Uterus (tissue), 4 donors: ENCODE measurements around the gene NUTM1. TPM values are rescaled to one million over a fixed set of nuclear protein-coding genes. Genes with fewer than 3 reads are reported as not detected.

ENCODE experiments used
- DNase-seq, 2 donors: peaks; one replicate each; pipeline ENCODE4 v3.0.0-alpha.2; 2019 to 2020
- H3K27ac ChIP-seq, 2 donors: fragments of 200-600 bp; sonication (generic); 1 replicate in 1 of 2; 2 replicates in 1 of 2; pipeline ENCODE4 v1.5.1; 2016 to 2018
- H3K27me3 ChIP-seq, 2 donors: fragments of 200-600 bp; sonication (generic); one replicate each; pipeline ENCODE4 v1.5.1; 2018 to 2019; ENCODE audit warnings: control low read depth in 1 of 2
- H3K36me3 ChIP-seq, 2 donors: fragments of 200-600 bp; sonication (generic); one replicate each; pipeline ENCODE4 v1.5.1; 2019; ENCODE audit warnings: control low read depth in 1 of 2
- H3K4me1 ChIP-seq, 2 donors: fragments of 200-600 bp; sonication (generic); one replicate each; pipeline ENCODE4 v1.5.1; 2018 to 2019; ENCODE audit warnings: control low read depth in 1 of 2
- H3K4me3 ChIP-seq, 2 donors: fragments of 200-600 bp; sonication (generic); 1 replicate in 1 of 2; 2 replicates in 1 of 2; pipeline ENCODE4 v1.5.1; 2018 to 2019; ENCODE audit warnings: mild to moderate bottlenecking in 1 of 2
- H3K9me3 ChIP-seq, 2 donors: fragments of 200-600 bp; sonication (generic); one replicate each; pipeline ENCODE4 v1.5.1; 2019; ENCODE audit warnings: control low read depth in 1 of 2
- CTCF ChIP-seq, 4 experiments: fragments of 200-600 bp in 2 of 4; fragments of 450-650 bp in 2 of 4; sonication (generic) in 2 of 4; IDR thresholded peaks; one replicate each; pipeline ENCODE4 v1.5.1; 2016 to 2019; ENCODE audit warnings: antibody characterized with exemption in 4 of 4, mild to moderate bottlenecking in 2 of 4, moderate library complexity in 1 of 4
- POLR2A ChIP-seq, 2 donors: fragments of 450-650 bp; IDR thresholded peaks; one replicate each; pipeline ENCODE4 v1.6.1; 2016; ENCODE audit warnings: antibody characterized with exemption in 2 of 2, mild to moderate bottlenecking in 1 of 2, moderate library complexity in 1 of 2
- intact Hi-C: fragments of 100-400 bp; cut with DNase I; formaldehyde crosslinking; loops from one replicate; pipeline ENCODE4 v1.15.1; 2023; ENCODE audit warnings: low total_unique reads
- total RNA-seq, 4 donors: library from RNA; depleted of rRNA in 3 of 4; stranded (reverse); fragments of >200 nt in 3 of 4; gene quantifications; one replicate each; pipeline versions ENCODE4 v1.1.0 to v1.2.4, GENCODE V29; 2014 to 2023
- donor health status: DM: yes; HTN: yes; CAD: no.

The NUTM1 gene
- total RNA-seq, 4 donors from 2014 or later, result not detected

- H3K4me1 ChIP-seq, result no peaks in the 10 kb centered on the region
- DNase-seq, result no peak
- H3K27ac ChIP-seq, result no peak overlapping the region
- no peaks in the 10 kb centered on the region for H3K9me3 ChIP-seq
- TF ChIP-seq POLR2A (IDR thresholded peaks at IDR 0.05) (no peak), CTCF (IDR thresholded peaks at IDR 0.05) (no peak)
- no peaks in the 10 kb centered on the region for H3K27me3 ChIP-seq
- intact Hi-C loops, result no loop called here
- H3K4me3 ChIP-seq, result no peak overlapping the region
- H3K36me3 ChIP-seq, result no peaks in the 10 kb centered on the region
Observed at GRCh38 chr15:34353627-34354026, 10.5 kb downstream of the NUTM1 start.

- TF ChIP-seq CTCF (IDR thresholded peaks at IDR 0.05) (no peak), POLR2A (IDR thresholded peaks at IDR 0.05) (no peak)
- no peaks in the 10 kb centered on the region for H3K9me3 ChIP-seq
- H3K4me3 ChIP-seq, result no peak overlapping the region
- intact Hi-C loops, result no loop called here
- DNase-seq, result no peak
- no peaks in the 10 kb centered on the region for H3K4me1 ChIP-seq
- H3K36me3 ChIP-seq, result no peaks in the 10 kb centered on the region
- H3K27ac ChIP-seq, result no peak overlapping the region
- no peaks in the 10 kb centered on the region for H3K27me3 ChIP-seq
Observed at GRCh38 chr15:34354286-34354685, 11.2 kb downstream of the NUTM1 start.

DNA sequence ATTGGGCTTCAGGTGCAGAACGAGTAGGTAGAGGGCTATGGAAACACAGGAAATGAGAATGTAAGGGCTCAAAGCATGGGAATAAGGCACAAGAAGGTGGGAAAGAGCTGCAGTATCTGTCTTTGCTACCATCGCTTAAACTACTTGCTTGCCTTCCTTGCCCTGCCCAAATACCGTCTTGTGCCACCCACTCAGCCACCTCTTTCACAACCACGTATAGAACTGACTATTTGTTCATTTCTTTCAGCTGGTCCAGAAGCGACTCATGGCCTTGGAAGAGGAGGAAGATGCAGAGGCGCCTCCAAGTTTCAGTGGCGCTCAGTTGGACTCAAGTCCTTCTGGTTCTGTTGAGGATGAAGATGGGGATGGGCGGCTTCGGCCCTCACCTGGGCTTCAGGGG, 12.1 kb downstream of the NUTM1 start:
- Histone ChIP-seq H3K27ac (no peak overlapping the region), H3K4me1 (no peaks in the 10 kb centered on the region), H3K9me3 (no peaks in the 10 kb centered on the region), H3K27me3 (no peaks in the 10 kb centered on the region), H3K36me3 (no peaks in the 10 kb centered on the region), H3K4me3 (no peak overlapping the region)
- intact Hi-C loops, result no loop called here
- no peak for DNase-seq
- TF ChIP-seq CTCF (IDR thresholded peaks at IDR 0.05) (no peak), POLR2A (IDR thresholded peaks at IDR 0.05) (no peak)

DNA sequence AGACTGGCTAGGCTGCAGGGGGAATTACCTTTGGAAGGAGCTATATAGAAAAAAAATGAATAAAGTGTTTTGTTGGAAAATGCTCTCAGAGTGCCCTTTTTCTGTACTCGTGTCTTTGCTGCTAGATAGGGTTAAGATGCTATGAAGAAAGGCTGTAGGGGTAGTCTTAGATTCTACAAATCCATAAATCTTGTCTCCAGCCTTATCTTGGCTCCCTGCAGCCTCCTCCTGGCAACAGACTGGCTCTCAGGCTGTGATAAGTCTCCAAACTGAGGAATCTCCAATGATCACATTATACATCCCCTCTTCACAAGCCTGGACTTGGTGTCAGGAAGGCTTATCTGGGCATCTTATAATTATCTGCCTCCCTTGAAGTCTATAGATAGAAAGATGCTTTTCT, 14.5 kb downstream of the NUTM1 start:
- intact Hi-C loops, result no loop called here
- no peak overlapping the region for H3K27ac ChIP-seq
- no peaks in the 10 kb centered on the region for H3K4me1 ChIP-seq
- H3K4me3 ChIP-seq, result no peak overlapping the region
- H3K36me3 ChIP-seq, result no peaks in the 10 kb centered on the region
- H3K27me3 ChIP-seq, result no peaks in the 10 kb centered on the region
- no peak for TF ChIP-seq CTCF (IDR thresholded peaks at IDR 0.05)
- TF ChIP-seq POLR2A (IDR thresholded peaks at IDR 0.05), result no peak
- H3K9me3 ChIP-seq, result no peaks in the 10 kb centered on the region
- no peak for DNase-seq

DNA sequence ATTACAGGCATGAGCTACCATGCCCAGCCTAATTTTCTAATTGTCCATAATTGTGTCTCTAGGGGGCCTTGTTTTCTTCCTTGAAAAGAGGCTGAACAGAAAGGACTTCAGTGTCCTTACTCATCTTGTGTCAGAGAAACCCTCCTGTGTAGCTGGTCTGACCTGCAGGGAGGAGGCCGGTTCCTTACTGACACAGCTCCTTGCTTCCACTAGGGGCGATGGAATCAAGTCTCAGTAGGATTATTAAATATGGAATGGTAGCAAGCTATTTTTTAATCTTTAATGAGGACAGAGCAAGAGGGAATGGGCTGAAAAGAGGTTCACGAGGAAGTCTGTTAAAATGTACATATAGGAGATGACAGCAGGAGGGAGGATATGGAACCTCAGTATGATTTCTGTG, 15.3 kb downstream of the NUTM1 start:
- DNase-seq, result no peak

More for the DNA sequence above, 15.3 kb downstream of the NUTM1 start:
- Histone ChIP-seq H3K27me3 (no peaks in the 10 kb centered on the region), H3K9me3 (no peaks in the 10 kb centered on the region), H3K4me3 (no peak overlapping the region), H3K27ac (no peak overlapping the region), H3K4me1 (no peaks in the 10 kb centered on the region), H3K36me3 (no peaks in the 10 kb centered on the region)
- intact Hi-C loops, result no loop called here
- TF ChIP-seq POLR2A (IDR thresholded peaks at IDR 0.05) (no peak), CTCF (IDR thresholded peaks at IDR 0.05) (no peak)
